IMR-90 (cell line): Measurements from ENCODE around the gene DENND6A. TPM values are rescaled to one million over a fixed set of nuclear protein-coding genes. Genes with fewer than 3 reads are reported as not detected.

ENCODE experiments used
- ATAC-seq: fragments of 200-7000 bp; cut with Tn5 transposase; 2 replicates; pipeline ENCODE4 v1.9.1; 2020; ENCODE audit warnings: low read depth, mild to moderate bottlenecking, moderate library complexity
- BruUV-seq: library from RNA; stranded (reverse); fragments of 400-500 nt; replicated peaks from 2 replicates; lab custom pipeline; 2021; lab: Mats Ljungman, UMichigan
- CTCF ChIA-PET: fragments of 300-600 bp; formaldehyde crosslinking; extraction: SDS; loops from one replicate; lab custom pipeline; 2021; ENCODE audit warnings: antibody characterized with exemption; lab: Yijun Ruan, JAX
- POLR2A ChIA-PET: fragments of 300-600 bp; sonication (Branson Sonifier 250); formaldehyde crosslinking; loops from one replicate; lab custom pipeline; 2022; ENCODE audit warnings: antibody characterized with exemption; ENCODE audit not compliant: unreplicated experiment; lab: Charles Lee
- DNase-seq: peaks from one replicate; pipeline ENCODE4 v3.0.0; 2013
- H2AFZ ChIP-seq: replicated peaks from 2 replicates; pipeline ENCODE3; 2013; ENCODE audit warnings: low read length, mild to moderate bottlenecking; ENCODE audit not compliant: poor library complexity
- H2AK5ac ChIP-seq: 2 replicates; pipeline ENCODE4 v1.6.1; 2013; ENCODE audit warnings: low read depth, low read length, inconsistent platforms
- H2AK9ac ChIP-seq: replicated peaks from 2 replicates; pipeline ENCODE3; 2013; ENCODE audit warnings: mild to moderate bottlenecking, low read depth, low read length, moderate library complexity; ENCODE audit not compliant: poor library complexity
- H2BK120ac ChIP-seq: 2 replicates; pipeline ENCODE4 v1.6.1; 2013; ENCODE audit warnings: low read depth, low read length, inconsistent platforms
- H2BK15ac ChIP-seq: 3 replicates; pipeline ENCODE4 v1.6.1; 2013; ENCODE audit warnings: low read depth, low read length, inconsistent platforms
- H2BK20ac ChIP-seq: 2 replicates; pipeline ENCODE4 v1.6.1; 2013; ENCODE audit warnings: low read depth, mild to moderate bottlenecking, inconsistent platforms, low read length, moderate library complexity
- H2BK5ac ChIP-seq: 2 replicates; pipeline ENCODE4 v1.6.1; 2013; ENCODE audit warnings: mild to moderate bottlenecking, low read depth, low read length, inconsistent platforms; ENCODE audit not compliant: poor library complexity, severe bottlenecking
- H3K14ac ChIP-seq: replicated peaks from 2 replicates; pipeline ENCODE4 v1.6.1; 2013; ENCODE audit warnings: low read depth, low read length, inconsistent platforms
- H3K18ac ChIP-seq: 2 replicates; pipeline ENCODE4 v1.6.1; 2013; ENCODE audit warnings: low read depth, low read length, control low read depth
- H3K23ac ChIP-seq: 2 replicates; pipeline ENCODE4 v1.6.1; 2013; ENCODE audit warnings: low read depth, low read length, inconsistent platforms
- H3K27ac ChIP-seq: 2 replicates; pipeline ENCODE4 v1.5.1; 2013; ENCODE audit warnings: mild to moderate bottlenecking, control low read depth, low read length; ENCODE audit not compliant: insufficient read depth
- H3K27me3 ChIP-seq: 2 replicates; pipeline ENCODE4 v1.6.1; 2013; ENCODE audit warnings: low read length; ENCODE audit not compliant: control insufficient read depth, insufficient read depth
- H3K36me3 ChIP-seq: 2 replicates; pipeline ENCODE4 v1.6.1; 2013; ENCODE audit warnings: low read length, mixed read lengths; ENCODE audit not compliant: control insufficient read depth, insufficient read depth
- H3K4ac ChIP-seq: 2 replicates; pipeline ENCODE4 v1.6.1; 2013; ENCODE audit warnings: low read depth, low read length, inconsistent platforms
- H3K4me1 ChIP-seq: 2 replicates; pipeline ENCODE4 v1.6.1; 2013; ENCODE audit warnings: low read length, mixed read lengths; ENCODE audit not compliant: control insufficient read depth, insufficient read depth
- H3K4me2 ChIP-seq: 2 replicates; pipeline ENCODE4 v1.6.1; 2013; ENCODE audit warnings: low read depth, mild to moderate bottlenecking, control low read depth, low read length, moderate library complexity
- H3K4me3 ChIP-seq: 2 replicates; pipeline ENCODE4 v1.5.1; 2013; ENCODE audit warnings: low read depth, mild to moderate bottlenecking, control low read depth, low read length, moderate library complexity; ENCODE audit not compliant: insufficient read depth
- H3K56ac ChIP-seq: 2 replicates; pipeline ENCODE4 v1.6.1; 2013; ENCODE audit warnings: low read length, inconsistent platforms; ENCODE audit not compliant: insufficient read depth; ENCODE audit errors: extremely low read depth
- H3K79me1 ChIP-seq, 2 experiments: 2 replicates each; pipeline ENCODE4 v1.6.1; 2013; ENCODE audit warnings: low read length in 2 of 2, inconsistent platforms in 1 of 2, low read depth in 1 of 2
- H3K9ac ChIP-seq: 2 replicates; pipeline ENCODE4 v1.6.1; 2013; ENCODE audit warnings: low read depth, low read length, control low read depth
- H3K9me1 ChIP-seq: 2 replicates; pipeline ENCODE4 v1.6.1; 2013; ENCODE audit warnings: low read length, inconsistent platforms; ENCODE audit not compliant: insufficient read depth
- H3K9me3 ChIP-seq: 2 replicates; pipeline ENCODE4 v1.6.1; 2013; ENCODE audit warnings: low read length; ENCODE audit not compliant: control insufficient read depth, insufficient read depth
- H4K20me1 ChIP-seq: 2 replicates; pipeline ENCODE4 v1.6.1; 2013; ENCODE audit warnings: low read length, inconsistent platforms; ENCODE audit not compliant: insufficient read depth
- H4K5ac ChIP-seq: 2 replicates; pipeline ENCODE4 v1.6.1; 2013; ENCODE audit warnings: mild to moderate bottlenecking, low read depth, low read length, control low read depth
- H4K8ac ChIP-seq, 2 experiments: 2 replicates each; pipeline ENCODE4 v1.6.1; 2013; ENCODE audit warnings: low read depth in 2 of 2, low read length in 2 of 2, control low read depth in 1 of 2, inconsistent platforms in 1 of 2
- H4K91ac ChIP-seq: 2 replicates; pipeline ENCODE4 v1.6.1; 2013; ENCODE audit warnings: low read depth, low read length, inconsistent platforms; ENCODE audit not compliant: insufficient read depth
- BHLHE40 ChIP-seq: fragments of 150-350 bp; IDR thresholded peaks from 2 replicates; pipeline ENCODE4 v1.6.1; 2016; ENCODE audit warnings: mild to moderate bottlenecking, low read depth, low read length
- CEBPB ChIP-seq: IDR thresholded peaks from 2 replicates; pipeline ENCODE4 v1.6.1; 2012; ENCODE audit warnings: low read depth, low read length, improper control_type of control experiment
- CHD1 ChIP-seq: IDR thresholded peaks from 2 replicates; pipeline ENCODE4 v1.6.1; 2012; ENCODE audit warnings: low read depth, low read length, improper control_type of control experiment
- FOS ChIP-seq: fragments of 150-350 bp; IDR thresholded peaks from 2 replicates; pipeline ENCODE4 v1.6.1; 2016; ENCODE audit warnings: low read depth, low read length
- MAFK ChIP-seq: IDR thresholded peaks from 2 replicates; pipeline ENCODE4 v1.6.1; 2012; ENCODE audit warnings: low read depth, low read length, improper control_type of control experiment
- MAZ ChIP-seq: IDR thresholded peaks from 2 replicates; pipeline ENCODE4 v1.6.1; 2012; ENCODE audit warnings: low read depth, mild to moderate bottlenecking, low read length, improper control_type of control experiment, moderate library complexity, borderline replicate concordance
- MXI1 ChIP-seq: IDR thresholded peaks from 2 replicates; pipeline ENCODE4 v1.6.1; 2012; ENCODE audit warnings: low read depth, mild to moderate bottlenecking, low read length, moderate library complexity, borderline replicate concordance
- NFE2L2 ChIP-seq: fragments of 150-350 bp; IDR thresholded peaks from 2 replicates; pipeline ENCODE4 v1.6.1; 2016; ENCODE audit warnings: low read depth, mild to moderate bottlenecking, low read length
- POLR2A ChIP-seq: IDR thresholded peaks from 2 replicates; pipeline ENCODE4 v1.6.1; 2012; ENCODE audit warnings: mild to moderate bottlenecking, low read depth, low read length
- RAD21 ChIP-seq: IDR thresholded peaks from 2 replicates; pipeline ENCODE4 v1.6.1; 2012; ENCODE audit warnings: low read length, improper control_type of control experiment
- RCOR1 ChIP-seq: IDR thresholded peaks from 2 replicates; pipeline ENCODE4 v1.6.1; 2012; ENCODE audit warnings: mild to moderate bottlenecking, low read length, improper control_type of control experiment; ENCODE audit not compliant: insufficient replicate concordance
- RFX5 ChIP-seq: IDR thresholded peaks from 2 replicates; pipeline ENCODE4 v1.8.0; 2012; ENCODE audit warnings: low read depth, mild to moderate bottlenecking, low read length, moderate library complexity
- SMC3 ChIP-seq: fragments of 150-350 bp; IDR thresholded peaks from 2 replicates; pipeline ENCODE4 v1.6.1; 2016; ENCODE audit warnings: low read depth, mild to moderate bottlenecking, antibody characterized with exemption, low read length, moderate library complexity
- WGBS, 2 experiments: methylation state at CpG; one replicate each; pipeline versions ENCODE4 v1.1.5 to v1.1.7; 2013; ENCODE audit warnings: missing lambda C conversion rate in 2 of 2; ENCODE audit not compliant: insufficient read length in 1 of 2; ENCODE audit errors: extremely low coverage in 2 of 2; 5-methylcytosine and 5-hydroxymethylcytosine counted together
- dilution Hi-C: fragments of 300-500 bp; cut with HindIII; formaldehyde crosslinking; loops from one replicate; pipeline ENCODE4 v1.14.3; 2018; ENCODE audit warnings: low sequenced_read_pairs; ENCODE audit not compliant: unreplicated experiment
- in situ Hi-C: fragments of 300-500 bp; cut with MboI; formaldehyde crosslinking; loops from 3 replicates; pipeline ENCODE4 v1.14.3; 2019; ENCODE audit warnings: low sequenced_read_pairs, inconsistent platforms, mixed read lengths
- intact Hi-C: fragments of 100-400 bp; cut with micrococcal nuclease; formaldehyde crosslinking; loops from 2 replicates; pipeline ENCODE4 v1.10.0; 2022
- polyA plus RNA-seq, 3 experiments: library from polyadenylated mRNA; depleted of rRNA; stranded (reverse); fragments of >200 nt; gene quantifications; 2 replicates each; pipeline ENCODE4 v1.2.3, GENCODE V29; 2012; ENCODE audit warnings: low replicate concordance in 1 of 3
- total RNA-seq: library from RNA; depleted of rRNA; stranded (reverse); fragments of >200 nt; gene quantifications from 2 replicates; pipeline ENCODE4 v1.2.3, GENCODE V29; 2012
- TF ChIP-seq, protein P1 (sequence below): fragments of 150-350 bp; IDR thresholded peaks from 2 replicates; pipeline ENCODE4 v1.6.1; 2016; ENCODE audit warnings: low read depth, mild to moderate bottlenecking, low read length, moderate library complexity, borderline replicate concordance
- TF ChIP-seq, protein P2 (sequence below): conservative IDR thresholded peaks from 2 replicates; pipeline ENCODE4 v1.5.1; 2012; ENCODE audit warnings: mild to moderate bottlenecking, low read depth, low read length, improper control_type of control experiment
- TF ChIP-seq, protein P3 (sequence below): fragments of 150-350 bp; IDR thresholded peaks from 2 replicates; pipeline ENCODE4 v1.6.1; 2017; ENCODE audit warnings: mild to moderate bottlenecking, antibody characterized with exemption, low read length, low read depth

The DENND6A gene
- total and polyA plus RNA-seq, 2 of the 4 experiments (the other 2 are of a cell fraction): 3.8 to 9.0 TPM

GRCh38 chr3:57617739-57618138 lies 75.1 kb downstream of the DENND6A start:
- no CpG with 5 or more reads among the region's 3 CpGs for WGBS, 2 experiments

More at GRCh38 chr3:57617739-57618138, 75.1 kb downstream of the DENND6A start:
- Histone ChIP-seq H2BK20ac (no peak overlapping the region), H3K9me1 (no peaks in the 10 kb centered on the region), H3K56ac (no peak overlapping the region), H3K9me3 (no peaks in the 10 kb centered on the region), H3K4me2 (no peak overlapping the region), H4K5ac (no peak overlapping the region), H2AFZ (no peak overlapping the region), H2BK15ac (no peak overlapping the region), H3K27me3 (no peaks in the 10 kb centered on the region), H2BK120ac (no peak overlapping the region), H4K91ac (no peak overlapping the region), H3K27ac (no peak overlapping the region), H2AK5ac (no peak overlapping the region), H2BK5ac (no peak overlapping the region), H3K4ac (no peak overlapping the region), H4K8ac (no peak overlapping the region), H3K18ac (no peak overlapping the region), H3K4me1 (no peaks in the 10 kb centered on the region), H2AK9ac (no peak overlapping the region), H3K36me3 (peaks cover 4% of the 10 kb centered on the region; the same call in 1 of the 2 replicates), H3K9ac (no peak overlapping the region), H3K23ac (no peak overlapping the region), H3K14ac (no peak overlapping the region), H4K20me1 (no peaks in the 10 kb centered on the region), H3K79me1 (no peaks in the 10 kb centered on the region), H3K4me3 (no peak overlapping the region)
- no TSS peak for BruUV-seq
- in situ Hi-C loops (no loop called here), dilution Hi-C loops (no loop called here), intact Hi-C loops (no loop called here)
- no peak for DNase-seq
- TF ChIP-seq, protein P1, sequence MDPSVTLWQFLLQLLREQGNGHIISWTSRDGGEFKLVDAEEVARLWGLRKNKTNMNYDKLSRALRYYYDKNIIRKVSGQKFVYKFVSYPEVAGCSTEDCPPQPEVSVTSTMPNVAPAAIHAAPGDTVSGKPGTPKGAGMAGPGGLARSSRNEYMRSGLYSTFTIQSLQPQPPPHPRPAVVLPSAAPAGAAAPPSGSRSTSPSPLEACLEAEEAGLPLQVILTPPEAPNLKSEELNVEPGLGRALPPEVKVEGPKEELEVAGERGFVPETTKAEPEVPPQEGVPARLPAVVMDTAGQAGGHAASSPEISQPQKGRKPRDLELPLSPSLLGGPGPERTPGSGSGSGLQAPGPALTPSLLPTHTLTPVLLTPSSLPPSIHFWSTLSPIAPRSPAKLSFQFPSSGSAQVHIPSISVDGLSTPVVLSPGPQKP: no peak
- no peak for TF ChIP-seq RAD21
- TF ChIP-seq CEBPB: no peak
- TF ChIP-seq, protein P2, sequence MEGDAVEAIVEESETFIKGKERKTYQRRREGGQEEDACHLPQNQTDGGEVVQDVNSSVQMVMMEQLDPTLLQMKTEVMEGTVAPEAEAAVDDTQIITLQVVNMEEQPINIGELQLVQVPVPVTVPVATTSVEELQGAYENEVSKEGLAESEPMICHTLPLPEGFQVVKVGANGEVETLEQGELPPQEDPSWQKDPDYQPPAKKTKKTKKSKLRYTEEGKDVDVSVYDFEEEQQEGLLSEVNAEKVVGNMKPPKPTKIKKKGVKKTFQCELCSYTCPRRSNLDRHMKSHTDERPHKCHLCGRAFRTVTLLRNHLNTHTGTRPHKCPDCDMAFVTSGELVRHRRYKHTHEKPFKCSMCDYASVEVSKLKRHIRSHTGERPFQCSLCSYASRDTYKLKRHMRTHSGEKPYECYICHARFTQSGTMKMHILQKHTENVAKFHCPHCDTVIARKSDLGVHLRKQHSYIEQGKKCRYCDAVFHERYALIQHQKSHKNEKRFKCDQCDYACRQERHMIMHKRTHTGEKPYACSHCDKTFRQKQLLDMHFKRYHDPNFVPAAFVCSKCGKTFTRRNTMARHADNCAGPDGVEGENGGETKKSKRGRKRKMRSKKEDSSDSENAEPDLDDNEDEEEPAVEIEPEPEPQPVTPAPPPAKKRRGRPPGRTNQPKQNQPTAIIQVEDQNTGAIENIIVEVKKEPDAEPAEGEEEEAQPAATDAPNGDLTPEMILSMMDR: no peak
- TF ChIP-seq MAZ: no peak
- no peak for TF ChIP-seq MXI1
- TF ChIP-seq POLR2A: no peak
- TF ChIP-seq RCOR1: no peak
- no peak for TF ChIP-seq FOS
- no peak for TF ChIP-seq RFX5
- no peak for TF ChIP-seq SMC3
- TF ChIP-seq BHLHE40: no peak
- TF ChIP-seq NFE2L2: no peak
- no peak for TF ChIP-seq MAFK
- TF ChIP-seq, protein P3, sequence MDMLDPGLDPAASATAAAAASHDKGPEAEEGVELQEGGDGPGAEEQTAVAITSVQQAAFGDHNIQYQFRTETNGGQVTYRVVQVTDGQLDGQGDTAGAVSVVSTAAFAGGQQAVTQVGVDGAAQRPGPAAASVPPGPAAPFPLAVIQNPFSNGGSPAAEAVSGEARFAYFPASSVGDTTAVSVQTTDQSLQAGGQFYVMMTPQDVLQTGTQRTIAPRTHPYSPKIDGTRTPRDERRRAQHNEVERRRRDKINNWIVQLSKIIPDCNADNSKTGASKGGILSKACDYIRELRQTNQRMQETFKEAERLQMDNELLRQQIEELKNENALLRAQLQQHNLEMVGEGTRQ: no peak
- no peak for TF ChIP-seq CHD1
- CTCF ChIA-PET: no interaction called here
- no peak for ATAC-seq
- POLR2A ChIA-PET: no interaction called here
